HG03045 (cell line): ENCODE measurements around the gene HOXB9.

Experiments
- ATAC-seq: cut with Tn5 transposase; IDR thresholded peaks from one replicate; pipeline ENCODE4 v1.9.1; 2021; ENCODE audit warnings: mild to moderate bottlenecking, moderate library complexity; ENCODE audit not compliant: unreplicated experiment

HOXB9 gene

DNA sequence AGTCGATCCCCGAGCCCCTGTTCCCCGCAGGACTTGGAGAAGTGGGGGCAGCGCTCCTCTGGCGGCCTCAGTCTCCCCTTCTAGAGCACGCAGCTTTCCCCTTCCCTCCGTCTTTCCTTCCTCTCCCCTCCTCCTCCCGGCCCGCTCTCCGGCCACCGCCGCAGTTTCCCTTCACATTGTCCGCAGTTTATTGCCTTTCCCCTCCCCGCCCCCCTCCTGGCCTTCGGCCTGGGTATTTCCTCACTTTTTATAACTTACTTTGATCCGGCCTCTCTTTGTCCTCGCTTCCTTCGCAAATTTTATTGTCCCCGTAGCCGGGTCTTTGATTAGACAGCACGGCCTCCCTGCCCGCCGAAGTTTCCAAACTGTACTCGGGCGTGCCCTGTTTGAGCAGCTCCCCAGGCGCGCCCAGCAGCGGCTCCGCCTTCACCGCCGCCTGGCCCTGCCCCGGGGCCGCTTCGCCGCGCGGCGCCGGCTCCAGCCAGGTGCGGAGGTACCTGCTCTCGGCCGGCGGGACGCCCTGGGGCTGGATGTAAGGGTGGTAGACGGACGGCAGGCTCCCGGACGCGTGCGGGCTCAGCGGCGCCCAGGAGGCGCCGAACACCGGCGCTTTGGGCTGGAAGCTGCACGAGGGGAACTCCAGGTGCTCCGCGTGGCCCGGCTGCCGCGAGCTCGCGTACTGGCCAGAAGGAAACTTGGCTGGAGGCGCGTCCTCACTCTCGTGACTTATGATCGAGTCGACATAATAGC is 488 bp downstream of the HOXB9 start:
- ATAC-seq, result no peak

DNA sequence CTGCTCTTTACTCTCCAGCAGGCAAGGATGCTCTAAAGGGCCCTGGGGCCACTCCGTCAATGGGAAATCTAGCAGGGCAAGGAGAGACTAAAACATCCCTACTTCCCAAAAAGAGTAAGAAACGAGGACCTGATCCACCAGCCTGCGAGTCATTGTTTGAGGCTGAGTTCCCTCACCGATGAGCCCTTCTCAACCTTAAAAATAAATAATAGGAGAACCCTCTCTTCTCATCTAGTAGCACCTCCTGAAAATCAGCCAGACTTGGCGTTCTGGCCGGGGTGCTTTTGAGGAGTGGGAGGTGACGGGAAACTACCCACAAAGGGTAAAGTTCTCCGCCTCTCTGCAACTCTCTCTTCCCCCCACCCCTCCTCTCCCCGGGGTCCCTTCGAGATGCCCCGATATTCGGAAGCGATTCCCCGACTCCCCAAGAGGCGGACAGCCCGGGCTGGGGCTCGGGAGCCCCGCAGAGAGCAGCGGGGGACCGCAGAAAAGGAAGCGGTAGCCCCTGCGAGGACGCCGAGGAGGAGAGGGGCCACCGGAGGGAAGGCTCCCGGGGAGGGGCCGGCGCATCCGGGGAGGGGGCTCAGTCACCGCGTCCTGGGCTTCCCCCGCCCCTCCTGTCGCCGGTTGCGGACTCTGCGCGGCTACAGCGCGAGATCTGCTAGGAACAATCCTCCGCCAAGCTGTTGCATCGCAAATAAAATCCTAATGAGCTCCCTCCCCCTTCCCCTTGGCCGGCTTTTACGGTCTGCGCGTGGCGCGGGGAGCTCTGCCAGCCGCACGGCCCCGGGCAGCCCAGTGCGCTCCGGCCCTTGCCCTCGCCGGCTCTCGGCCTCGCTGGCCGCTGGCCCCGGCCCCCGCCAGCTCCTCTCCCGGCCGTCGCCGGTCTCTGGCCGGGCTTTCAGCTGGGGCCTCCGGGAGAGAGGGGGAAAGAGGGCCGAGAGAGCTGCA is 1.3 kb downstream of the HOXB9 start:
- no peak for ATAC-seq

DNA sequence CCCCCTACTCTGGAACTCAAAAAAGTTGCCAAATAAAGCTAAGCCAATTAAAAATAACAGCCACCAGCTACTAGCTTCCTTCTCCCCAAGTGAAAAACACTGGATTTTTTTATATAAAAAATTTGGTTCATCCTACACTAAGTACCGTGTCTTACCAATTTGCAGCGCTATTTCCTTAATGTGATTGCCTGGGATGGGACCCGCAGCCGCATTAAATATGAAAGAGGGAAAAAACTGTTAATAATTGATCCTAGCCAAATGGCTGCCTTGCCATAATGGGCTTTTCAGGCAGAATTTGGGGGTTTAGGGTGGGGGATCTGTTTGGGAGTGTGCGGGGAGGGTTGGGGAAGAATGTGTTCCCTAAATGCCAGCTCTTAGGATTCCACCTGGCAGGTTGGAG is 2.0 kb downstream of the HOXB9 start:
- ATAC-seq, result no peak

DNA sequence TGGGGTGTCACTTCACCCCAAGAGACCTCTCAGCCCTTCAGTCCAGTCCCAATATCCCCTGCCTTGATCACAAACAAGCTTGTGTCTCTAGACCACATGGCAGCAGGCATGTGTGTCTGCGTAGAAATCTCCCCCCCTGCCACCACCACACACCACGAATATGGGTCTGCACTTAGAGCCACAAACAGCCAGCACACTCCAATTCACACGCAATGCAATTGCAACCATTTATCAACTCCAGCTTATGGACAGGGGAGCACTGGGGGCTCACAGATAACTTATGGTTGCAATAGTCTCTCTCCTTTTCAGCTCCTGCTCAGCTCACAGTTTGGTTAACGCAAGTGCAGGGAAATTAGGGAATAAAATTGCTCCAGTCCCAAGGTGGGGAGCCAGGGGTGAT is 2.6 kb downstream of the HOXB9 start:
- ATAC-seq, result no peak

DNA sequence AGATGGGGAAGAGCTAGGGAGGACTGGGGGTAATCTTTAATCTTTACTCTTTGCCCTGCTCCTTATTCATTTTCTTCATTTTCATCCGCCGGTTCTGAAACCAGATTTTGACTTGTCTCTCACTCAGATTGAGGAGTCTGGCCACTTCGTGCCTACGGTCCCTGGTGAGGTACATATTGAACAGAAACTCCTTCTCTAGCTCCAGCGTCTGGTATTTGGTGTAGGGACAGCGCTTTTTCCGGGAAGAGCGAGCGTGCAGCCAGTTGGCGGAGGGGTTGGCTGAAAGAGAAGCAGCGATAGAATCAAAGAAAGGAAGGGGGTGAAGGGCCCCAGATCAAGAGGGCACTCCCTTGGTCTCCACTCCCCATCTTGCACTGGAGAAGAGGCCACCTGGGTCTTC is 3.3 kb downstream of the HOXB9 start:
- ATAC-seq, result no peak

DNA sequence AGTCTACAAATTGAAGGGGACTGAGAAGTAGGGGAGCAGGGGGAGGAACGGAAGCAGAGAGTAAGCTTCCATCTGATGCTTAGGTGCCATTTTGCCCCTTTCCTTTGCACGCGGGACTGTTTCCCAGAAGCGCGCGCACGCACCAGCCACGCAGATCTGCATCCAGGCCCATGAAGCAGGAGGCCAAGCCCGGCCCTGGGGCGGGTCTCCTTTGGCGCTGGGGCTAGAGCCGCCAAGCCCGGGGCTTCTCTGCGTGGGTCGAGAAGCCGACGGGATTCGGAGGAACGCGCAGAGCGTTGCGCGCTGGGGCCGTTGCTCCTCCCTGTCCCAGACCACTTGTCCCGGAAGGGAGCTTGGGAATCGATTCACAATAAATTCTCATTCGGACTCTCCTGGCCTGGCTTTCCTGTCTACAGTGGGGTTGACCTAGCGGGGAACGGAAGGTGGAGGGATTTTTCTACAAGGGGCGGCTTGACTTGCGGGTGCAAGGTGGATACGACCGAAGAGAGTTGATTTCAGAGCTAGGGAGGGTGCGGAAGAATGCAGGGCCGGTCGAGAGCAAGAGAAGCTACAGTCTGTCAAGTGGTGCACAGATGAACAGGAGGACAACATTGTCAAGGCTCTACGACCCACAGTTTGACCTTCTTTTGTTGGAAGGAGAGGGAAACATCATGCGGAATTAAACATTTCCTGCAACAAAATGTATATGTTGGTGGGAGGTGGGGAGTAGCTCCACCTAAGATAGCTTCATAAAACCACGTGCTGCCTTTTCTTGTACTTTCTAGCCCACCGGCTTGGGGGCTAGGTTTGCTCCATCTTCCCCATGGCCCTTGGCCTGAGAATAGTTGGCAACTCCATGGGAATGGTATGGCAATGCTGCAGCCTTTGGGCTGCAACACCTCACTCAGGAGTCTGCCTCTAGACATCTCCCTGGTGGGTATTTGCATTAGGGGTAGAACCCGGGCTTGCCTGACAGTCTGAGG is 4.5 kb downstream of the HOXB9 start:
- no peak for ATAC-seq

DNA sequence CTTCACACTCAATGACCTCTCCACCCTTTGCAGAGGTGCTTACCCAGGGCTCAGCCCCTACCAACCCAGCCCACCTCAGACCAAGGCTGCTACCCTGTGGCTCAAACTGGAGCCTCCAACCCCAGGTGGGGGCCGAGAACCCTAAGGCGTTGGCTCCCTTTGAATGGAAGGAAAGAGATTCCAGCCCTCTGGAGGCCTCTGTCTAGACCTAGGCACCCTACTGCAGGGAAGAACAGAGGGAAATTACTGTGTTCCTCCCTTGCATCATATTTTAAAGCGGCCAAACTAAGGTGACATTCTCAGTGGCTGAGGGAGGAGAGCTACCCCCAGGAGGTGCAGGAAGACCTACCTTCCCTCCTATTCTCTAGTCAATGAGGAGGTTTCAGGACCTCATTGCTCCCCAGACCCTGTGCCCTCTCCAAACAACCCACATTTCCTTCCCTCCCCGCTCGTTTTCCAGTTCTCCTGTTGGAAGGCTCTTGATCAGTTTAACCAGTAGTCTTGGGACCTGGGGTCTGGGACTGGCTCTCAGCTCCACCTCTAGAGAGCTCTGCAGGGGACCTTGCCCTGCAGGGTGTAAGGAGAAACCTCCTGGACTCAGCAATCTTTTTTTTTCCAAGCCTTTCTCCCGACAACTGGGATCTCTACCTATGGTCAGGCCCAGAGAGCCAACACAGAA is 5.6 kb downstream of the HOXB9 start:
- ATAC-seq, result no peak

DNA sequence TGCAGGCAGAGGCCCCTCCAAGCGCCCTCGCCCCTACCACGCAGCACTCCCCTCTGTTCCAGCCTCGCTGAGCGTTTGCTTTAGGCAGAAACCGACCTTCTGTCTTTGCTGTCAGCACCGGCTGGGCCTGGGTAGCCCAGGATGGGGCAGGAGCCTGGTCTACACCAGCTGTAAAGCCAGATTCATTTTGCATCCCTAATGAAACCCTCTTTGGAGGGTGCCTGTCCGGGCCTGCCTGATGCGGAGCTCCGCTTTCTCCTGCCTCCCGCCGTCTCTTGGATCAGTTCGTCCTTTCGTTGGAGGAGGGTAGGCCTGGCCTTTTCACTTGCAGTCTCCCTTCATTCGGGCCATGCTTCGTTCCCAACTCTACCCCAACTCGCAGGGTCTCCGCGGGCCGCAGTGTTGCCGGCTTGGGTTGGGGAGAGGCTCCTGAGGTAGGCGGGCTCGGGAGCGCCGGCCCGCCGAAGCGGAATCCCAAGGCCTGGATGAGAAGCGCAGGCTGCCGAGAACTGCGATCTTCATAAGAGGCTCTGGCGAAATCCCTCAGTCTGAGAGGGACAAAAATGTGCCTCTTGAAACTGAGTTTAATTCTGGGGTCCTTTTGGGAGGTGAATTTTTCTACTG is 6.2 kb downstream of the HOXB9 start:
- ATAC-seq, result no peak

DNA sequence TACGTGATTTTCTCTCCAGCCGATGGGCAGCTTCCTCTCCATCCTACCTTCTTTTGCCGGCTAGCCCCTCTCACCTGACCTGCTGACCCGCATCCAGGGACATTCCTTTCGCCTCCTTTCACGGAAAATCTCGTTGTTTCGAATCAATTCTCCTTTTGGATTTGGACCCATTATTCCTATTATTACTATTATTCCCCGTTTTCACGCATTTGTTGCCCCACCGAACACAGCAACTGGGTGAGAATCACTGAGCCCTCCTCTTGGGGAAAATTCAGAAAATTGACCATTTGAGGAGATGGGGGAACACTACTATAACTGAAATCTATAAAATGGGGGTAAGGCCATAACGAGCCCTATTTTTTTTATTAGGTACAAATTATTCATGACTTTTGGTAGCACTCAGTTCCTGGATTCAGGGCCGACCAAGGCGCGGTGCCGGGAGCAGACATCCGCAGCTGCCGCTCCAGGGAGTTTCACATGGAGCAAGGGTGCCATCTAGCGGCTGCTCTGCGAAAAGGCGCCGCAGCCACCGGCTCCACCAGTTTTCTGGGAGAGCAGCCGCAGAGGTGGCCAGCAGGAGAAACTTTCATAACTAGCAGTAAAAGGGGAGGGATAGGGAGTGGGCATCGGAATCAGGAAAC is 7.8 kb downstream of the HOXB9 start:
- no peak for ATAC-seq

DNA sequence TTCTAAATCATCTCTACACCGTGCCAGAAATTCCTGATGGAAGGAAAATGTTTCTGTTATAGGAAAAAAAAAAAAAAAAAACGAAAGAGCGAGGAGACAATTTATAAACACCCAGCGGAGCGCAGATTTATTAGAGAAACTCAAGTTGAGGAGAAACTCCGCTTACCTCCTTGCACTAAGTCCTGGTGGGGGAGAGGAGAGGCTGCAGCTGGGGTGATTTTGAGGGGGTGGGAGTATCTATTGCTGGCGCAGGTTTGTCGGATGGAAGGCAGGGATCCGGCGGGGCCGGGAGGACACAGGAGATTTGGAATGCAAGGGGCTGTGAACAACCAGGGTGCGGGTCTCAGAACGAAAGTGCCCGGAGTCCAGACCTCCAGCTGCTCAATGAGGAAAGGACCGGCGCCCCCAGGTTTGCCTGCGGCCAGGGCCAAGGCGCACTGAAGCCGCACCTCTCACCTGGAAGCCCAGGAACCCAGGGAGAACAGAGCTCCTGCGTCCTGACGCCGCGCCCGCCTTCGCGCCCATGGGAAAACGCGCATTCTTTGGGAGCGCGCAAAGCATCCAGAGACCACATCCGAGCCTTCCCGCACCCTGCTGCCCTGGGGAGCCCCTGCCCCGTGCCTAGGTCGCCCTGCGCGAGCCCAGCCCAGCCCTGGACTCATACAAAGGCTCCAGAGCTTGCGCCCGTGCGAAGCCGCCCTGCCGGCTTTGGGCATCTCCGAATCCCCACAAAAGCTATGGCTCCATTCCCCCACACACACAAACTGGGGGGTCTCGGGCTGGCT is 8.5 kb downstream of the HOXB9 start:
- ATAC-seq, result no peak

DNA sequence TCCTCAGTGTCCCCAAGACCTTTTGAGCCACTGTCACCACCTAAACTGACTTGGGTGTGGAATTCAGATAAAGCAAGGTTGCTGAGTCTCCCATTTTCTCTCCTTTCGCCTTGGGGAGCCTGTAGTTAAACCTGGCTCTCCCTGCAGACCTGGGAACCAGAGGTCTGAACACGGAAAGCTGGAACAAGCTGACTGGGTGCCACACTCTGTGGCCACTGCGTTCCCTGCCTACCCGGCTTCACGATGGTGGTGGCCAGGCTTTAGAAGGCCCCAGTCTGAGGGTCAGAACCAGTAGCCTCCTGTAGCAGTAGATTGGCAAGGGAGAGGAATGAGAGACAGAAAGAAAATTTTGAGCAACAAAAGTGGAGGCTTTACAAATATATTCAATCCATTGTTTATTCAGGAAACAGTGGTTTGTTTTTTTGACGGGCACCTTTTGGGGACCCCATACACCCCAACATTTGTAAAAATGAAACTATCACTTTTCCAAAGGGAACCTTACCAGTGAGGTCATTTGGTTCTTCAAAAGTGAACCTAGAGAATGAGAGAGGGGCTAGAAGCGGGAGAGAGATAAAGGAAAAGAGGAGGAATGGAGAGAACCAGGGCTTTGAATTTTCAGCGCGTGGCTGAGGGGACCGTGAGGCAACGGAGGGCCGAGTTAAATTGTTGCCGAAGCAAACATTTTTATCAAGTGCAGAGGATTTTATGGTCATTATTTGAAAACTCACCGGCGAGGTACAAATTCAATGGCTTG is 9.3 kb downstream of the HOXB9 start:
- no peak for ATAC-seq

DNA sequence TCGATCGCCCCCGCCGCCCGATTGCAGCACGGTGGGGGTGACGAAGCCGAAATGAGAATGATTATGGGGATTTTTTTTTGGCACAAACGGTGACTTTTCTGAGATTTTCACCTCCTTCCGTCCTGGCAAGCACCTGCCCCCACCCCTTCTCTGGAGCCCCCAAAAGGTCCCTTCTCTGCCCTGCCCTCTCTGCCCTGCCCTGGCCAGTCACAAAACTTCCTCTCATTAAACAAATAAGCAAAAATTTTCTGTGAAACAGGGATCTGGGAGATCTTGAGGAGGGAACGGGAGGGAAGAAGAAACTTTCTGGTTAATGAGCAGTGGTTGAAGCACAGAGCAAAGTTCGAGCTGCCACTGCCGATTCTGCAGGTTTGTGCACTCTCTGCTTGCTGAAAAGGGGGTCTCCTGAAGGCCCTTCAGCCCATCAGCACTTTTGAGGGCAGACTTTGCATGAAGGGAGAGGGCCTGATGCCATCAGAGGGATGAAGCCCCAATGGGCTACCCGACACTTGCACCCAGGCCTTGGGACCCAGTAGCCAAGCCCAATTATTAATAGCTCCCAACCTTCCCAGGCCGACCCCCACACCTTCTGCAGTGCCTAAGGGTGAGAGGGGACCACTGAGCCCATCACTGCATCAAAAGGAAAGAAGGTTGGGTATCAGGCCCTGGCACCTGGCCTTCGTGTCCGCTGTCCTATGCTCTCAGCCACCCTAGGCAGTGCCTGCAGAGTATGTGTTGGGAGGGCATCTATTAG is 10.0 kb downstream of the HOXB9 start:
- no peak for ATAC-seq

DNA sequence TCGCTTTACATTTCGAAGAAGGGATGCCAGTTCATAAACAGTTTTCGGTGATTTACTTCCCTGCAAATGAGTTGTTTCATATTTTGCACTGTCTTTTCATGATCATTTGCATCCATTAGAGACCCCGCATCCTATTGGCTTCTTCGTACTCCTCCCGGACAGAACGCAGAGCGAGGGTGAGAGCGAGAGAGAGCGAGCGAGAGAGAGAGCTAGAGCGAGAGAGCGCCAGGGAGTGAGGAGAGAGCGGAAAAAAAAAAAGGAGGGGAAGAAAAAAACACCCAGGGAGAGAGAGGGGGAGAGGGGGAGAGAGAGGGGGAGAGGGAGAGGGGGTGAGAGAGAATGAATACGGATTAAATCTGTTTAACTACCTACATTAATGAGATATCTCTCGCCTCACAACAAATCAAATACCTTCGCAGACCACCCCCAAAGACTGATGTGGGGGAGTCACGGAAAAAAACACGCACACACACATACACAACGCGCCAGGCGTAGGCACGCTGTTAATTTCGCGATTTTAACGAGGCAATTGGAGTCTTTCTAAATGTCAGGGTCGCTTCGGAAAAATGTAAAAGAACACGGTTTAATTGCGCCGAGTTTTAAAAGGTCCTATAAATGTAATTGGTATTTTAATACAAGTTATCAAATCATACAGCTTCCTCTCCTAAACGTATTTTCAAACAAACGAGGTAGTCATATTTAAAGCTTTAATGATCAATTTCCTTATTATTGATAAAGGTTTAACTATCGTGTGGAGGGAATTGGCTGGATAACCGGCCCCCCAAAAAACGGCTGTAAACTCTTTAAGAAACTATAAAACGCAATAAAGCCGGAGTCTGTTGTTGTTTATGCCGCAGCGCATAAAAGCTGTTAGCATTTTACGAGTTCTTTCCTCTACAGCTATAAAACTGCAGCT is 10.9 kb downstream of the HOXB9 start, which contains the start of gene HOXB8:
Gene HOXB8, minus strand, starts transcription at position 246 of the 916 bp plus-strand sequence. CDS start 588 bp downstream, outside the sequence.
- no peak for ATAC-seq

DNA sequence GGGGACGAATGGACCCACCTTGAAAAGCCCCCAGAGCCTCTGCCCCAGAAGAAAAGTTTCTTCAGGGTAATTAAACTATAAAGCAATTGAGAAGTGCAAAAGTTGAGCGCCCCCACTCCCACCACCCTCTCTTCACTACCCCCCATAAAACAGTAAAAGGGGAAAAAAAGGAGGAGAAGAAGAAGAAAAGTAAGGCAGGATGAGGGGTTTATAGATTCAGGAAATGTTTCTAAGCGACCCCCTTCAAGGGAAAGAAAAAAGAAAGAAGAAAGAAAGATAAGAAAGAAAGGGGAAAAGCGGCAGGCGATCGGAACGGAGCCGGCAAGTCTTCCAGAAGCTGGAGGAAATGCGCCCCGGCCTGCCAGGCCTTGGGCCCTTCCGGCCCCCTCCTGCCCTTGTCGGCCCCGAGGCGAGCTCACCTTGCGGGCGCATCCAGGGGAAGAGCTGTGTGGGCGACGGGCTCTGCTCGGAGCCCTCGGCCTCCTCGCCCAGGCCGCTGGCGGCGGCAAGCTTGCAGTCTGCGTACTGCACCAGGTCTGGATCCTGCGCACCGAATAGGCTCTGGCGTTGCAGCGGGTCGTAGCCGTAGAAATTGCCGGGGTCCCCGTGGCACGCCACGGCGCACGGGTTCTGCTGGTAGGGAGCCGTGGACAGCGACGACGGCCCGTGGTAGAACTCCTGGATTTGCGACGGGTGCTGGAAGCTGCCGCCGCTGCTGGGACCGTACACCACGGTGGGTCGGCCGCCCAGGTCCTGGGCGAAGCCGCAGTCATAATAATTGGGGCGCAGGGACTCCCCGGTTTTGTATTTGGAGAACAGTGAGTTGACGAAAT is 12.1 kb downstream of the HOXB9 start:
- ATAC-seq, result no peak
